ENCODE results near the gene SFMBT1. TPM values are rescaled to one million over a fixed set of nuclear protein-coding genes. Genes with fewer than 3 reads are reported as not detected.

Gene SFMBT1
- polyA plus RNA-seq, 1 of the 3 experiments (the other 2 are of a cell fraction) = 0.72 TPM

DNA sequence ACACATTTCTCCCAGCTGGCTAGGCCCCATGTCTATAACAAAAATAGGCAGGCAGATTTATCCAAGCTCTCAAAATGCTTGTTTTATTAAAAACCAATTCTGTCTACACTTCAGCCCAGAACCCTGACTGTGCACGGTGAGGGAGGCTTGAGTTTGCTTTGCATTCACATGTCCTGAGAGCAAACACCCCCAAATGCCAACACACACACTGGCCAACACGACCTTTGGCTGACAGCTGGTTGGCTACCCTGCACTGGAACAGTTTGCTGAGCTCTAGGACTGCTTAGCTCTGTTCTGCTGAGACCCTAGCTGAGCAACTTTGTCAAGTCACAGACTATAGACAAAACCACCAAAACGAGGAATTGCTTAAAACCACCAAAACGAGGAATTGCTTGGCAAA is 152.2 kb downstream of the SFMBT1 start:
- H3K9ac ChIP-seq = no peak overlapping the region

DNA sequence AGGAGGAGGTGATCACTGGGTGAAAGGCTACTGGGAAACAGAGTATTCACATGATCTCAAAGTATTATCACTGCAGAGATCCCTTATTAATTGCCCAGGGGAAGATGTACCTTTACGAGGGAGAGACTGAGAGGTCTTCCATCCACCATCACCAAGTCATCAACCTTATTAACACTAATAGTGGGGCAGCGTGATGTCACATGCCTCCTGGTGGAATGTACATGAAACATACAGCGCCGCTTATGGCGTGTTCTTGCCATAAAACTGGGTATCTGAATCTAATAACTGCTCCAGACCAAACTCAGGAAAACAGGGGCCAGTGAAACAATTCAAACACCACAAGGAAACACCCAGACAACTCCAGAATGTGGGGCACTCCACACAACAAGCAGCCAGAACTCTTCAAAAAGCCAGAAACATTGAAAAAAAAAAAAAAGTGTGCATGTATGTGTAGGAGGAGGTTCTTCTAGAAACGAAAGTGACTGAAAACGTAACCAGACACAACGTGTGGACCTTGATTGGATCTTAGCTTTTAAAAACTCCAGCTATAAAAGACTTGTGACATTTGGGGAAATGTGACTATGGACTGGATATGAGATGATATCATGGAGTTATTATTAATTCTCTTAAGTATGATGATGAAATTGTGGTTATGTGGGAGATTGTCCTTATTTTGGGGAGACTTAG is 153.1 kb downstream of the SFMBT1 start:
- Histone ChIP-seq H3K4me2 (no peak overlapping the region), H3K4me3 (ENCODE audit: low read depth in 2 of 2, low read length in 1 of 2) (no peak overlapping the region), H3F3A (replicated peaks; ENCODE audit: insufficient read depth) (no peaks in the 10 kb centered on the region), H3K9ac (no peak overlapping the region), H3K27ac (ENCODE audit: low read depth in 2 of 2, low read length in 1 of 2) (peak overlapping the region in 1 of 2 experiments; percentile 64; a peak in 2 of 4 replicates), H3K4me1 (ENCODE audit: control insufficient read depth in 1 of 2, insufficient read depth in 2 of 2, low read depth in 1 of 2, low read length in 1 of 2) (peaks cover 0 to 40% of the 10 kb centered on the region in 2 experiments; a peak in 2 of 4 replicates), H2AFZ (ENCODE audit: low read depth) (no peak overlapping the region), H3K27me3 (ENCODE audit: insufficient read depth) (no peaks in the 10 kb centered on the region), H3K9me2 (no peaks in the 10 kb centered on the region), H3K9me3 (no peaks in the 10 kb centered on the region), H4K20me1 (ENCODE audit: insufficient read depth) (no peaks in the 10 kb centered on the region), H3K79me2 (ENCODE audit: insufficient read depth) (peaks cover 28% of the 10 kb centered on the region; the same call in 1 of the 2 replicates), H3K36me3 (replicated peaks in 1 of 2; ENCODE audit: control insufficient read depth in 1 of 2, insufficient read depth in 2 of 2, low read length in 1 of 2) (peaks cover 0 to 3% of the 10 kb centered on the region in 2 experiments)
- no peak for TF ChIP-seq RFX5 (IDR thresholded peaks at IDR 0.05; ENCODE audit: low read length)
- TF ChIP-seq, protein P1, sequence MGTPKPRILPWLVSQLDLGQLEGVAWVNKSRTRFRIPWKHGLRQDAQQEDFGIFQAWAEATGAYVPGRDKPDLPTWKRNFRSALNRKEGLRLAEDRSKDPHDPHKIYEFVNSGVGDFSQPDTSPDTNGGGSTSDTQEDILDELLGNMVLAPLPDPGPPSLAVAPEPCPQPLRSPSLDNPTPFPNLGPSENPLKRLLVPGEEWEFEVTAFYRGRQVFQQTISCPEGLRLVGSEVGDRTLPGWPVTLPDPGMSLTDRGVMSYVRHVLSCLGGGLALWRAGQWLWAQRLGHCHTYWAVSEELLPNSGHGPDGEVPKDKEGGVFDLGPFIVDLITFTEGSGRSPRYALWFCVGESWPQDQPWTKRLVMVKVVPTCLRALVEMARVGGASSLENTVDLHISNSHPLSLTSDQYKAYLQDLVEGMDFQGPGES (IDR thresholded peaks at IDR 0.05; ENCODE audit: low read depth, low read length) = no peak
- no peak for TF ChIP-seq MEF2A (IDR thresholded peaks at IDR 0.05; ENCODE audit: borderline replicate concordance, low read depth)
- TF ChIP-seq, protein P2, sequence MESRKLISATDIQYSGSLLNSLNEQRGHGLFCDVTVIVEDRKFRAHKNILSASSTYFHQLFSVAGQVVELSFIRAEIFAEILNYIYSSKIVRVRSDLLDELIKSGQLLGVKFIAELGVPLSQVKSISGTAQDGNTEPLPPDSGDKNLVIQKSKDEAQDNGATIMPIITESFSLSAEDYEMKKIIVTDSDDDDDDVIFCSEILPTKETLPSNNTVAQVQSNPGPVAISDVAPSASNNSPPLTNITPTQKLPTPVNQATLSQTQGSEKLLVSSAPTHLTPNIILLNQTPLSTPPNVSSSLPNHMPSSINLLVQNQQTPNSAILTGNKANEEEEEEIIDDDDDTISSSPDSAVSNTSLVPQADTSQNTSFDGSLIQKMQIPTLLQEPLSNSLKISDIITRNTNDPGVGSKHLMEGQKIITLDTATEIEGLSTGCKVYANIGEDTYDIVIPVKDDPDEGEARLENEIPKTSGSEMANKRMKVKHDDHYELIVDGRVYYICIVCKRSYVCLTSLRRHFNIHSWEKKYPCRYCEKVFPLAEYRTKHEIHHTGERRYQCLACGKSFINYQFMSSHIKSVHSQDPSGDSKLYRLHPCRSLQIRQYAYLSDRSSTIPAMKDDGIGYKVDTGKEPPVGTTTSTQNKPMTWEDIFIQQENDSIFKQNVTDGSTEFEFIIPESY (IDR thresholded peaks at IDR 0.05; ENCODE audit: borderline replicate concordance, low read depth) = no peak
- TF ChIP-seq, protein P3, sequence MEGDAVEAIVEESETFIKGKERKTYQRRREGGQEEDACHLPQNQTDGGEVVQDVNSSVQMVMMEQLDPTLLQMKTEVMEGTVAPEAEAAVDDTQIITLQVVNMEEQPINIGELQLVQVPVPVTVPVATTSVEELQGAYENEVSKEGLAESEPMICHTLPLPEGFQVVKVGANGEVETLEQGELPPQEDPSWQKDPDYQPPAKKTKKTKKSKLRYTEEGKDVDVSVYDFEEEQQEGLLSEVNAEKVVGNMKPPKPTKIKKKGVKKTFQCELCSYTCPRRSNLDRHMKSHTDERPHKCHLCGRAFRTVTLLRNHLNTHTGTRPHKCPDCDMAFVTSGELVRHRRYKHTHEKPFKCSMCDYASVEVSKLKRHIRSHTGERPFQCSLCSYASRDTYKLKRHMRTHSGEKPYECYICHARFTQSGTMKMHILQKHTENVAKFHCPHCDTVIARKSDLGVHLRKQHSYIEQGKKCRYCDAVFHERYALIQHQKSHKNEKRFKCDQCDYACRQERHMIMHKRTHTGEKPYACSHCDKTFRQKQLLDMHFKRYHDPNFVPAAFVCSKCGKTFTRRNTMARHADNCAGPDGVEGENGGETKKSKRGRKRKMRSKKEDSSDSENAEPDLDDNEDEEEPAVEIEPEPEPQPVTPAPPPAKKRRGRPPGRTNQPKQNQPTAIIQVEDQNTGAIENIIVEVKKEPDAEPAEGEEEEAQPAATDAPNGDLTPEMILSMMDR (IDR thresholded peaks at IDR 0.05) = peak; percentile 30
- no peak for TF ChIP-seq GABPA (IDR thresholded peaks at IDR 0.05; ENCODE audit: low read depth)
- TF ChIP-seq NFIC (IDR thresholded peaks at IDR 0.05; ENCODE audit: borderline replicate concordance) = no peak
- TF ChIP-seq TCF12 (IDR thresholded peaks at IDR 0.05) = no peak
- ChIA-PET POLR2A (no interaction called here), CTCF (interaction anchor here (0.7 to 1.9 kb wide), 13 partner anchors 9 to 180 kb away, joined by 3 to 7 read pairs (median 3); partner anchors contain the start of gene SFMBT1)
- no peak for DNase-seq
- WGBS (ENCODE audit: low lambda C conversion rate) = 85% methylated on average over 8 of the region's 8 CpGs

More for the DNA sequence above, 152.2 kb downstream of the SFMBT1 start:
- Histone ChIP-seq H3K79me2 (ENCODE audit: insufficient read depth) (peaks cover 24% of the 10 kb centered on the region; the same call in 1 of the 2 replicates), H3K4me3 (ENCODE audit: low read depth in 2 of 2, low read length in 1 of 2) (no peak overlapping the region), H3K4me2 (no peak overlapping the region), H3K36me3 (replicated peaks in 1 of 2; ENCODE audit: control insufficient read depth in 1 of 2, insufficient read depth in 2 of 2, low read length in 1 of 2) (peaks cover 0 to 3% of the 10 kb centered on the region in 2 experiments), H4K20me1 (ENCODE audit: insufficient read depth) (no peaks in the 10 kb centered on the region), H3K9me3 (no peaks in the 10 kb centered on the region), H3K27ac (ENCODE audit: low read depth in 2 of 2, low read length in 1 of 2) (no peak overlapping the region), H3F3A (replicated peaks; ENCODE audit: insufficient read depth) (no peaks in the 10 kb centered on the region), H3K27me3 (ENCODE audit: insufficient read depth) (no peaks in the 10 kb centered on the region), H2AFZ (ENCODE audit: low read depth) (no peak overlapping the region), H3K9me2 (no peaks in the 10 kb centered on the region), H3K4me1 (ENCODE audit: control insufficient read depth in 1 of 2, insufficient read depth in 2 of 2, low read depth in 1 of 2, low read length in 1 of 2) (peaks cover 0 to 35% of the 10 kb centered on the region in 2 experiments; a peak in 2 of 4 replicates)
- WGBS (ENCODE audit: low lambda C conversion rate) = 58% methylated on average over 4 of the region's 4 CpGs
- ChIA-PET POLR2A (no interaction called here), CTCF (interaction anchor here (0.9 to 1.4 kb wide), 8 partner anchors 8 to 303 kb away, joined by 3 to 5 read pairs (median 3); partner anchors contain the start of gene SFMBT1)
- no peak for DNase-seq
- no peak for TF ChIP-seq MEF2A (IDR thresholded peaks at IDR 0.05; ENCODE audit: borderline replicate concordance, low read depth)
- TF ChIP-seq POLR2AphosphoS5 (IDR thresholded peaks at IDR 0.05; ENCODE audit: low read depth, low read length) = no peak
